GM15510 (cell line): Measurements from ENCODE around the gene WDR72.

Experiments
- POLR2A ChIP-seq: IDR thresholded peaks from 3 replicates; pipeline ENCODE4 v1.6.1; 2011; ENCODE audit warnings: borderline replicate concordance; ENCODE audit not compliant: insufficient read length; ENCODE audit errors: extremely low read depth

The WDR72 gene

GRCh38 chr15:53539878-53540277 is 219.6 kb downstream of the WDR72 start:
- TF ChIP-seq POLR2A, result no peak

GRCh38 chr15:53536479-53537120 is 222.9 kb downstream of the WDR72 start:
- no peak for TF ChIP-seq POLR2A

GRCh38 chr15:53535886-53536285 is 223.6 kb downstream of the WDR72 start:
- no peak for TF ChIP-seq POLR2A

GRCh38 chr15:53534105-53534839 is 225.2 kb downstream of the WDR72 start:
- TF ChIP-seq POLR2A, result no peak

GRCh38 chr15:53530761-53531160 is 228.7 kb downstream of the WDR72 start:
- TF ChIP-seq POLR2A, result no peak

DNA sequence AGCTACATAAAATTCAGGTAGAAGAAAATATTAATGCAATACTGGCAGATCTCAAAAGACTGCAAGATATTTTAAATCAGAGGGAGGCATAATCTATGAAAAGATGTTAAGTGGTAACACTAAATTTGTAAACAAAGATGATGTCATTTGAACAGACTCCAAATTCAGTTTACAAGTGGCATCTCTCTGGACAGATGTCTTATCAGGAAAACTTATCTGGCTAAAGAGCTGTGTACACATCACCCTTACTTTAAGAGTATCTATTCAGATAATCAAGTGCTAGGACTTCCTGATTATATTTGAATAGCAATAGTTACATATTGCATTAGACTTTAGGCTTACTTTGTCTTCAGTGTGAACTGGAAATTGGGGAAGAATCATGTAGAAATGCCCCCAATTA is 231.5 kb downstream of the WDR72 start:
- TF ChIP-seq POLR2A, result no peak

DNA sequence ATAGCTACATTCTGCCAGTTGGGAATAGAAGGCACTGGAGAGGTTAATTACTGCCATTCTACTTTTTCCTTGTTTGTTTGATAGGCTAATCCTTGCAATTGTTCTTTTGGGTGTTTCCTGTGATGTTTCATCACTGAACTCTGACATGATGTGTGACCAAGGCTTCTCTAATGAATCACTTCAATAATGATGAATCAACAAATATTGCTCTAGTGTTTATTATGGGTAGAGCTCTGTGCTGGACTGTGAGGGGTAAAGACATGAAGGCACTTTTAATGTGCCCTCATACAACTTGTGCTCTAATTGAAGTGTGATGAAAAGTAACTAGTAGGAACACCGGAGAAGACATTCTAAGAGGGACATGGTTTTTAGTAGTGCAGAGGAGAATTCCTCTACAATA is 233.6 kb downstream of the WDR72 start:
- no peak for TF ChIP-seq POLR2A

DNA sequence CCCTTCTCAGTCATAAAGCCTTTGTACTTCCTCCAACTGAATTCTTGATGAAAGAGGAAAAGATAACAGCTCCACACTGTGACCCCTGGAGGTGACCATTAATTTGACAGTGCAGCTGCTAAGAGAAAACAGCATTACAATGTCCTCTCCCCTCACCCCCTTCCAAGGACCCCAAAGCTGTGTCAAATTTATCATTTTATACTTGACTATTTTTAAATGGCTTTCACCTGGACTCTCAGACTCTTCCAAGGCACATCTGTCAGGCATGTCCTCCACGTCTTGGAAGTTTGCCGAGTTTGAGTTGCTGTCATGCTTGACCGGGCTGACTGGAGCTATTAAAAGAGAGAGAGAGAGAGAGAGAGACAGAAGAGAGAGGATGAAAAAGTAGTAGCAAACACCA is 236.5 kb downstream of the WDR72 start:
- TF ChIP-seq POLR2A, result no peak

- TF ChIP-seq POLR2A, result no peak
Observed at GRCh38 chr15:53520996-53521395, 238.5 kb downstream of the WDR72 start.

DNA sequence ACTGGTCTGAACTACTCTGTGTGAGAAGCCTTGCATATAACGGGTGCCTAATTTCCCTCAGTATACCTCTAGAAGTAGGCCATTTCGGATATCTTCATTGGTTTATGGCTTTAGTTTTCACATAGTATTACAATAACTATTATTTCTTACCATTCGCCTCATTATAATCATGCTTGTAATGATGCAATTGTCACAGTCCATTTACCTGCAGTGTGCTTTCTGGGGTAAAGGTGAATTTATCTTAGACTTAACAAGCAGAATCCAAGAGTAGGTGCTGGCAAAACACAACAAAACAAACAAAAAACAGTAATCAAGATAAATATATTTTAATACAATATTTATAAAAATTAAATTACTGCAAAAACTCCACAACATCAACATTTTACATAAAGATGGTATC is 246.0 kb downstream of the WDR72 start:
- TF ChIP-seq POLR2A, result no peak

GRCh38 chr15:53512029-53512428 is 247.4 kb downstream of the WDR72 start:
- TF ChIP-seq POLR2A, result no peak

- no peak for TF ChIP-seq POLR2A
Observed at GRCh38 chr15:53511175-53511574, 248.3 kb downstream of the WDR72 start.

DNA sequence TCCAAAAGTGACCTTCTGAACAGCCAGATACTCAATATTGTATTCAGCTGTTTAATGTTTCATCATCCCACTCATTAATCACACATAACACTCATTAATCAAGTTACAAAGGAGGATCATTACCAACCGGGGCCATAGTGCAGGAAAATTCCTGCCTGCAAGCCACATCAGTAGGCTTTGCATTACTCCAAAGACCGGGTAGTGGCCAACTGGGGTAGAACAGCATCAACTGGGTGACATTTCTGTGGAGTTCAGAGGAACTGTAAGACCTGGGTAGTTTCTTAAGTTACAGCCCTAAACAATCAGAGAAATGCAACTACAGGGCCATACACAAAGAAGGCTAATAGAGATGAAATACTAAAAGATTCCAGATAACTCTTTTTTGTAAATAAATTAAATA is 253.1 kb downstream of the WDR72 start:
- no peak for TF ChIP-seq POLR2A

DNA sequence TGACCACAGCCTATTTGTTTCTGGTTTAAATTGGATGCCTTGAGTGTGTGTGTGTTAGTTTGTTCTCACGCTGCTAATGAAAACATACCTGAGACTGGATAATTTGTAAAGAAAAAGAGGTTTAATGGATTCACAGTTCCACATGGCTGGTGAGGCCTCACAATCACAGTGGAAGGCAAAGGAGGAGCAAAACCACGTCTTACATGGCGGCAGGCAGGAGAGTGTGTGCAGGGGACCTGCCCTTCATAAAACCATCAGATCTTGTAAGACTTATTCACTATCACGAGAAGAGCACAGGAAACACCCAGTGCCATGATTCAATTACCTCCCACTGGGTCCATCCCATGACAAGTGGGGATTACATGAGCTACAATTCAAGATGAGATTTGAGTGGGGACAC is 260.5 kb downstream of the WDR72 start:
- no peak for TF ChIP-seq POLR2A

DNA sequence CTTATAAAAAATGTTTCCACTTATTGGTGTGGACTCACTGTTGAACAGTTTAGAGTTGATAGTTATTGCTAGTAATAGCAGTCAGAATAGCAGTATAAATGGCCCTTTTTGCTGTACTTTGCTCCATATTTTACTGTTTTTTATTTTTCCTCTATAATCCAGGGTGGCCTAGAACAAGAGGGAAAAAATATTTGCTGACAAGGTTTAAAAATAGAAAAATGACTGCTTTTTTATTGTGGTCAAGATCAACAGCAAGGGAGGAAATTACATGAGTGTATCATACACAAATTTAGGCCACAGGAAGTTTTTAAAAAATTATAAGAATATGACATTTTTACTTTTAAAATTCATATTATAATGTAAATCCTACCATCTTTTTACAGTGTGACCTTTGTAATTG is 269.1 kb downstream of the WDR72 start:
- no peak for TF ChIP-seq POLR2A

- no peak for TF ChIP-seq POLR2A
Observed at GRCh38 chr15:53482055-53482454, 277.4 kb downstream of the WDR72 start.
